DOHH2 (cell line): ENCODE data around the gene TAGLN2.

Experiments
- EZH2phosphoT487 ChIP-seq: fragments of 200-600 bp; sonication (generic); IDR thresholded peaks from 2 replicates; pipeline ENCODE4 v1.6.1; 2017; ENCODE audit warnings: borderline replicate concordance, mild to moderate bottlenecking, antibody characterized with exemption, low read length, moderate library complexity, mixed read lengths
- TF ChIP-seq, protein P1 (sequence below): fragments of 200-600 bp; sonication (generic); IDR thresholded peaks from one replicate; pipeline ENCODE4 v1.5.1; 2014; ENCODE audit warnings: antibody characterized with exemption, mild to moderate bottlenecking, low read depth, low read length; ENCODE audit not compliant: poor library complexity, severe bottlenecking

- TF ChIP-seq, protein P1, sequence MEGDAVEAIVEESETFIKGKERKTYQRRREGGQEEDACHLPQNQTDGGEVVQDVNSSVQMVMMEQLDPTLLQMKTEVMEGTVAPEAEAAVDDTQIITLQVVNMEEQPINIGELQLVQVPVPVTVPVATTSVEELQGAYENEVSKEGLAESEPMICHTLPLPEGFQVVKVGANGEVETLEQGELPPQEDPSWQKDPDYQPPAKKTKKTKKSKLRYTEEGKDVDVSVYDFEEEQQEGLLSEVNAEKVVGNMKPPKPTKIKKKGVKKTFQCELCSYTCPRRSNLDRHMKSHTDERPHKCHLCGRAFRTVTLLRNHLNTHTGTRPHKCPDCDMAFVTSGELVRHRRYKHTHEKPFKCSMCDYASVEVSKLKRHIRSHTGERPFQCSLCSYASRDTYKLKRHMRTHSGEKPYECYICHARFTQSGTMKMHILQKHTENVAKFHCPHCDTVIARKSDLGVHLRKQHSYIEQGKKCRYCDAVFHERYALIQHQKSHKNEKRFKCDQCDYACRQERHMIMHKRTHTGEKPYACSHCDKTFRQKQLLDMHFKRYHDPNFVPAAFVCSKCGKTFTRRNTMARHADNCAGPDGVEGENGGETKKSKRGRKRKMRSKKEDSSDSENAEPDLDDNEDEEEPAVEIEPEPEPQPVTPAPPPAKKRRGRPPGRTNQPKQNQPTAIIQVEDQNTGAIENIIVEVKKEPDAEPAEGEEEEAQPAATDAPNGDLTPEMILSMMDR, result no peak
- no peak for TF ChIP-seq EZH2phosphoT487
These were observed 36.1 kb downstream of the TAGLN2 start for GRCh38 chr1:159889202-159889601.
